Fibroblast of mammary gland (primary cell): Measurements from ENCODE around the gene GNAT1.
A peak's percentile ranks its signal among the peaks of the same experiment; 100 is the strongest.

Experiments
- DNase-seq: peaks from one replicate; pipeline ENCODE4 v3.0.0-alpha.2; 2010; ENCODE audit warnings: low read depth
- H3K4me3 ChIP-seq: 2 replicates; pipeline ENCODE4 v1.5.1; 2011; ENCODE audit warnings: low read depth, mild to moderate bottlenecking, low read length, moderate library complexity; ENCODE audit not compliant: control insufficient read depth
- CTCF ChIP-seq: conservative IDR thresholded peaks from 2 replicates; pipeline ENCODE4 v1.5.1; 2011; ENCODE audit warnings: low read depth, low read length, inconsistent platforms; ENCODE audit not compliant: control insufficient read depth, insufficient read depth

The GNAT1 gene

GRCh38 chr3:50150863-50151686 is 40.3 kb upstream of the GNAT1 start:
- no peak overlapping the region for H3K4me3 ChIP-seq
- TF ChIP-seq CTCF, result no peak

GRCh38 chr3:50151728-50152127 is 39.7 kb upstream of the GNAT1 start:
- no peak overlapping the region for H3K4me3 ChIP-seq
- DNase-seq, result no peak
- no peak for TF ChIP-seq CTCF

More at GRCh38 chr3:50150863-50151686, 40.3 kb upstream of the GNAT1 start:
- no peak for DNase-seq

- TF ChIP-seq CTCF, result no peak
- DNase-seq, result no peak
- H3K4me3 ChIP-seq, result no peak overlapping the region
These were observed 37.5 kb upstream of the GNAT1 start for GRCh38 chr3:50153782-50154475.

GRCh38 chr3:50154476-50154839 is 37.0 kb upstream of the GNAT1 start:
- H3K4me3 ChIP-seq, result no peak overlapping the region
- TF ChIP-seq CTCF, result no peak
- DNase-seq, result no peak

GRCh38 chr3:50154840-50155490 is 36.4 kb upstream of the GNAT1 start, which contains the start of gene SEMA3F:
Gene SEMA3F (plus strand): TSS chr3:50155324. CDS start chr3:50159623, 4,299 bp downstream.
- H3K4me3 ChIP-seq, result peak within 1 kb of the TSS; percentile 15
- no peak for TF ChIP-seq CTCF
- peak; percentile 35 for DNase-seq

GRCh38 chr3:50155491-50155878 is 35.9 kb upstream of the GNAT1 start:
- peak overlapping the region; percentile 15 for H3K4me3 ChIP-seq
- TF ChIP-seq CTCF, result no peak

More at GRCh38 chr3:50155491-50155878, 35.9 kb upstream of the GNAT1 start:
- no peak for DNase-seq
